Ramos (cell line): ENCODE results near the gene SHE.

Experiments
- in situ Hi-C: fragments of 300-500 bp; cut with MboI; formaldehyde crosslinking; loops from one replicate; pipeline ENCODE4 v1.14.3; 2022; ENCODE audit warnings: low sequenced_read_pairs; ENCODE audit not compliant: unreplicated experiment

Gene SHE

GRCh38 chr1:154429841-154430611 lies 72.2 kb downstream of the SHE start:
- in situ Hi-C loops, result no loop called here
